HG03571 (cell line): ENCODE results near the gene UPF2.
"Not testable (repeated sequence)": the region's sequence is repeated elsewhere in the genome, so short reads cannot be mapped to it uniquely, and the experiment has no call there.

Experiments used
- ATAC-seq: cut with Tn5 transposase; IDR thresholded peaks from one replicate; pipeline ENCODE4 v1.9.1; 2021; ENCODE audit not compliant: unreplicated experiment

UPF2 gene, protein sequence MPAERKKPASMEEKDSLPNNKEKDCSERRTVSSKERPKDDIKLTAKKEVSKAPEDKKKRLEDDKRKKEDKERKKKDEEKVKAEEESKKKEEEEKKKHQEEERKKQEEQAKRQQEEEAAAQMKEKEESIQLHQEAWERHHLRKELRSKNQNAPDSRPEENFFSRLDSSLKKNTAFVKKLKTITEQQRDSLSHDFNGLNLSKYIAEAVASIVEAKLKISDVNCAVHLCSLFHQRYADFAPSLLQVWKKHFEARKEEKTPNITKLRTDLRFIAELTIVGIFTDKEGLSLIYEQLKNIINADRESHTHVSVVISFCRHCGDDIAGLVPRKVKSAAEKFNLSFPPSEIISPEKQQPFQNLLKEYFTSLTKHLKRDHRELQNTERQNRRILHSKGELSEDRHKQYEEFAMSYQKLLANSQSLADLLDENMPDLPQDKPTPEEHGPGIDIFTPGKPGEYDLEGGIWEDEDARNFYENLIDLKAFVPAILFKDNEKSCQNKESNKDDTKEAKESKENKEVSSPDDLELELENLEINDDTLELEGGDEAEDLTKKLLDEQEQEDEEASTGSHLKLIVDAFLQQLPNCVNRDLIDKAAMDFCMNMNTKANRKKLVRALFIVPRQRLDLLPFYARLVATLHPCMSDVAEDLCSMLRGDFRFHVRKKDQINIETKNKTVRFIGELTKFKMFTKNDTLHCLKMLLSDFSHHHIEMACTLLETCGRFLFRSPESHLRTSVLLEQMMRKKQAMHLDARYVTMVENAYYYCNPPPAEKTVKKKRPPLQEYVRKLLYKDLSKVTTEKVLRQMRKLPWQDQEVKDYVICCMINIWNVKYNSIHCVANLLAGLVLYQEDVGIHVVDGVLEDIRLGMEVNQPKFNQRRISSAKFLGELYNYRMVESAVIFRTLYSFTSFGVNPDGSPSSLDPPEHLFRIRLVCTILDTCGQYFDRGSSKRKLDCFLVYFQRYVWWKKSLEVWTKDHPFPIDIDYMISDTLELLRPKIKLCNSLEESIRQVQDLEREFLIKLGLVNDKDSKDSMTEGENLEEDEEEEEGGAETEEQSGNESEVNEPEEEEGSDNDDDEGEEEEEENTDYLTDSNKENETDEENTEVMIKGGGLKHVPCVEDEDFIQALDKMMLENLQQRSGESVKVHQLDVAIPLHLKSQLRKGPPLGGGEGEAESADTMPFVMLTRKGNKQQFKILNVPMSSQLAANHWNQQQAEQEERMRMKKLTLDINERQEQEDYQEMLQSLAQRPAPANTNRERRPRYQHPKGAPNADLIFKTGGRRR

DNA sequence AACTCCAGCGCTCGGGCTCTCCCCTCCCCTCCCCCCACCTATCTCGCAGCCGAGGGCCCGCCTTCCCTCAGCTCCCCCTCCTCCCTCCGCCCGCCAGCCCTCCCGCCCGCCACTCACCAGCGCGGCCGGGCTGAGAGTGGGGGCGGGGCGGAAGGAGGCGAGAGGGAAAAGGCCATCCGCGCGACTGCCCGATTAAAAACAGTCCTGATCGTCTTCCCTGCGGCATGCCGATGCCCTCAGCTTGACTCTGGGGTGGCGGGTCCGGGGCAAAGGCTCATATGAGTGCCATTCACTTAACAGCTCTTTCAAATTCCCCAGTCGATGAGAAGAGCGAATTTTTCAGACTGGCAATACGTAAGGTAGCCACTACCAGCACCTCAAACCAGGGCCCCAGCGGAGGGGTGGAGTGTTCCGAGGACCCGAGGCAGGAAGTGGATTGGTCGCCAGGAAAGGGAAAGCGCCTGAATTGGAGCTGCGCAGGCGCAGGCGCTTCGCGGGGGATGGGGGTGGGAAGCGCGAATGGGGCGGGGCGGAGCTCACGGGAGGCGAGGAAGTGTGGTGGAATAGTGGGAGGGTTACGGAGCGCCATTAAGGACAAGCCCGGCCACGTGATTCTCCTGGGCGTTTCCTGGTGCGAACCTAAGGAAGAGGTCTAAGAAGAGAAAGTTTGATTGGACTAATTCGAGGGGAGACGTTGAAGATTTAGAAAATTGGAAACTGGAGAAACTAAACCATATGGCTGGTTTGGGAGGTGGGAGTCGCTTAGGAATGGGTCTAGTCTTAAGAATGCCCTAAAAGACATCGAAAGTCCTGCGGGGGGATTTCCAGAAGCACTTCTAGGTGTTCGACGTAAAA lies at the start of gene UPF2:
TSS of gene UPF2 (minus strand) at position 13 of the 855 bp plus-strand sequence. CDS start 7,386 bp downstream, outside the sequence.
- ATAC-seq: peak; percentile 57

DNA sequence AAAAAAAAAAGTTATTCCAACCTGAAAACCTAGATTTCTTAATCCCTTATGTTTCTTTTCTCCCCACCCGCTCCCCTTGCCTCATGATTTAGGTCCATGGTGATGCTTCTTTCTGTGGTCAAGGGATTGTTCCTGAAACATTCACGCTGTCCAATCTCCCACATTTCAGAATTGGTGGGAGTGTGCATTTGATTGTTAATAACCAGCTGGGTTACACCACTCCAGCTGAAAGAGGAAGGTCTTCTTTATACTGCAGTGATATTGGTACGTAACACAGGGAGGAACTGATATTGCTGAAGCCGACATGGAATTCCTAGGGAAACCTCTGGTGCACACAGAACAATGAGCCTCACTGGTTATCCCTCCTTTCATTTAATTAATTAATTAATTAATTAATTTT lies 48.8 kb upstream of the UPF2 start:
- no peak for ATAC-seq

DNA sequence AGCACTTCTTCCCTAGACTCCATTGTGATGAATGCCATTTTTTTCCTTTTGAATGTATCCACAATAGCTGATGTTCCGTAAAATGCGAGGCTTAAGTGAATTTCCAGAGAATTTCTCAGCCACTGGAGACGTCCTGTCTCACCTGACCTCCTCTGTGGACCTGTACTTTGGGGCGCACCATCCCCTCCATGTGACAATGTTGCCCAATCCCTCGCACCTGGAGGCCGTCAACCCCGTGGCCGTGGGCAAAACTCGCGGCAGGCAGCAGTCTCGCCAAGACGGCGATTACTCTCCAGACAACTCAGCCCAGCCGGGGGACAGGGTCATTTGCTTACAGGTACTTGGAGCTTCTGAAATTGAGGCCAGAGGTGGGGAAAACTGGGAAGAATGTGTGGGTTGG lies 46.3 kb upstream of the UPF2 start:
- ATAC-seq: no peak

DNA sequence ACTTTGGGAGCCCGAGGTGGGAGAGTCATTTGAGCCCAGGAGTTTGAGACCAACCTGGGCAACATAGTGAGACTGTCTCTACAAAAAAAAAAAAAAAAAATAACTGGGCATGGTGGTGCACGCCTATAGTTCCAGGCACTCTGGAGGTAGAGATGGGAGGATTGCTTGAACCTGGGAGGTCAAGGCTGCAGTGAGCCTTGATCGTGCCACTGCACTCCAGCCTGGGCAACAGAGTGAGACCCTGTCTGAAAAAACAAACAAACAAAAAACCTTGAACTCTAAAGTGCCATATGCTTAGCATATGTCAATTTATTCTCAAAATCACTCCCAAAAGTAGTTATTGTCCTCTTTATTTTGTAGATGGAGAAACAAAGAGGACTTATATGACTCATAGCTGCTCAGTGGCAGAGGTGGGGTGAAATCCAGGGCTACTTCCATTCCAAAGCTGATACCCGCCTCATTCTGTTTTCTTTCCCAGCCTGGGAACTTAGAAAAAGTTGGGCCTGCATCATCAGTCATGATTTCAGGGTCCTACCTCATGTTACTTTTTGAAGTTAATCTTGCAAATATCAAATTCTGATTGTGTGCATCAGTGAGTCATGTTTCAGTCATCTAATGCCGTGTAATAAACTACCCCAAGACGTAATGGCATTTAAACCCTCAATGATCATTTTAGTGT lies 39.4 kb upstream of the UPF2 start:
- ATAC-seq: no peak

DNA sequence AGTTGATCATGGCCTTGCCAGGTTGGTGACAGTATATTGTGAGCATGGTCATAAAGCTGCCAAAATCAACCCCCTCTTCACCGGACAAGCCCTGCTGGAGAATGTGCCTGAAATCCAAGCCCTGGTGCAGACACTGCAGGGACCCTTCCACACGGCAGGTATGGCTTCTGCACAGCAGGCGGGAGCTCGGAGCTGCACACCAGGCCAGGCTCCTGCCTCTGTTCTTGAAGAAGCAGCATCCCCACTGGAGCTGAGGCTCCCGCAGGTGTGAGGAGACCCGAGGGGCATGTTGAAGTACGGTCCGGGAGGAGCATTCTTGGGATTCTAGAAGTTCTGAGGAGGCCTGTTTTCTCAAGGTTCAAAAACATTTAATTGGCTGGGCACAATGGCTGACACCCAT lies 38.9 kb upstream of the UPF2 start:
- no peak for ATAC-seq

DNA sequence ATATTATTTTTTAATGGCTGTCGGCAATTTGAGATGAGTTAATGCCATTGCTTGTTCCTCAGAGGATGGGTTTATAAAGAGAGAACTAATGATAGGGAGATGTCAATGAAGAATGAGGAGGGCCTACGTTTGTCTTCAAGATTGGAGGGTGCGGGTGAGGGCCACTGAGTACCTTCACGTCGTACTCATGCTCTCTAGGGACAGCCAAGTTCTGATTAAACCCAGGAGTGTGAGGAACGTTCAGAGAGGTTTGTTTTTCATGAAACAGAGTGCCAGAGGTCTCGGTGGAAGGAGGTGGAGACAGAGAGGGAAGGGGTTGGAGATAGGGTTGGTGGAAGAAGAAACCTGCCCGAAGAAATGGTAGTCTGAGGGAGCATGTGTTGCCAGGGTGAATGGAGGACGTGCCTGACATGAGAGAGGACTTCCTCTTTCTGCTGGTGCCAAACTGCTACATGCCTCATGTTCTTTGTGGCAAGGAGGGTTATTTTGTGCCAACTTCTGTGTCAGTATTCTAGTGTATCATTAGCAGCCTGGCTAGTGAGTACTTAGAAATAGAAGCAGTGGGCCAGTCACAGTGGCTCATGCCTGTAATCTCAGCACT lies 35.1 kb upstream of the UPF2 start:
- ATAC-seq: no peak

DNA sequence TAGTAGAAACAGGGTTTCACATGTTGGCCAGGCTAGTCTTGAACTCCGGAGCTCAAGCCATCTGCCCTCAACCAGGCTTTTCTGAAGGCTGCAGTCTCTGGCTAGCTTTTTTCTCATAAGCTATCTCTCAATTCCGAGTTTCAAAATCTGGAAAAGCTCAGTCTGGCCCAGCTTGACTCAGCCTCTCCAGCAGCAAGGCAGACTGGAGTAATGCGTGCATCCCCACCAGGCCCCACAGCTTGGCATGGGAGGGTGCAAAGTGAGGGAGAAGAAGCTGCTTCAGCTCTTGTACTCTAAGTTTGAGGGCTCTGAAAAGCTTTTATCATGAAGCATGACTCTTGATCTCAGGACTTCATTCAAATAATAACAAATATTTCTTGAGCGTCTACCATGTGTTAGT lies 30.9 kb upstream of the UPF2 start:
- ATAC-seq: no peak

DNA sequence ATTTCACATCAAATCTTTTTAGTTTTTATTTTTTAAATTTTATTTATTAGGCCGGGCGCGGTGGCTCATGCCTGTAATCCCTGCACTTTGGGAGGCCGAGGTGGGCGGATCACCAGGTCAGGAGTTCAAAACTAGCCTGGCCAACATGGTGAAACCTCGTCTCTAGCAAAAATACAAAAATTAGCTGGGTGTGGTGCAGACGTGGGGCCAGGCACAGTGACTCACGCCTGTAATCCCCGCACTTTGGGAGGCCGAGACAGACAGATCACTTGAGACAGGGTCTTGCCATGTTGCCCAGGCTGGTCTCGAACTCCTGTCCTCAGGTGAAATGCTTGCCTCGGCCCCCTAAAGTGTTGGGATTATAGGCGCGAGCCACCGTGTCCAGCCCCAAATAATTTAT lies 28.8 kb upstream of the UPF2 start:
- not testable (repeated sequence) for ATAC-seq

DNA sequence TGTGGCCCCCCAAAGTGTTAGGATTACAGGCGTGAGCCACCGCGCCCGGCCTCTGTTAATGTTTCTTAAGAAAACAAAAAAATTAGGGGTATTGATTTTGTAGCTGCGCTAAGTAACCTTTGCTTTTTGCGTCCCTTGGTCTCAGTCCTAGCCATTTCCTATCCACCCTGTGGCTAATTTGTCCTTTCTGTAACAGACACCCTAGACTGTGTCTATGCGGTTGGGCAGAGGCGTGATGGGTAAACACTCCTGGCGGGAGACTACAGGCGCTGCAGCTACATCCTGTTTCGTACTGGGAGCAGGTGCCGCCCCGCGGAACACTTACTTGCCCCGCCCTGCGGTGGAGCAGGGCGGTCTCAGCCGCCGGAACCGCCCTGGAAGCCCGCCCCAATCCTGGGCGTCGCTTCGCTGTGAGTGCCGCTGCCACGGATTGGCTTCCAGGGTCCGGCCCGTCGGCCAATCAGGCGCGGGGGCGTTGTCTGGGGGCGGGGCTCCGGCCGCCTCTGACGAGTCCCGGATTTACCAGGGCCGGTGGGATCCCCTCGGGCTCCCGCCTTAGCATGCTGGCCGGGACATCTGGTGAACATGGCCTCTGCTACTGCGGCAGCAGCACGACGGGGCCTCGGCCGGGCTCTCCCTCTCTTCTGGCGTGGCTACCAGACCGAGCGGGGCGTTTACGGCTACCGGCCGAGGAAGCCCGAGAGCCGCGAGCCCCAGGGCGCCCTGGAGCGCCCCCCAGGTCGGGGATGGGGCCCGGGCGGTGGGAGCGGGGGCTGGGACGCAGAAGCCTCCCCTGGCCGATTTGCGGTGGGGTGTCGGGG lies 26.1 kb upstream of the UPF2 start, which contains the start of gene DHTKD1:
TSS of gene DHTKD1 (plus strand) at position 506 of the 821 bp plus-strand sequence. CDS start at position 586, 80 bp downstream.
- ATAC-seq: peak; percentile 97

DNA sequence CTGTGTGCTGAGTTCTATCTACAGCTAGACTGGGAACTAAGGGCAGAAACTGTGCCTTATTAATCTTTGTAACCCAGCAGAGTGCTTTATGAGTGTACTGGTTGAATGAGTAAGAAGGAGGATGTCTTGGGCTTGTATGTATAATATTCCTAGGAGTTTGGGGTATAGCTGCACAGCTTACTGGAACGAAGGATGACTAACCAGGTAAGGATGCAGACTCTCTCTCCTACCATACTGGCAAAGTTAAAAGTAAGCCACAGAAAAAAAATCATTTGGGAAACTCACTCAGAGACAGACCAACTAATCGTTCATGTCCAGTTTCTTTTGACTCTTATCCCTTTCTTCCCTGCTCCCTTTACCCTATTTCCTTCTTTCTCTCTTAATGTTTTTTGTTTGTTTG lies 24.7 kb upstream of the UPF2 start:
- ATAC-seq: no peak

DNA sequence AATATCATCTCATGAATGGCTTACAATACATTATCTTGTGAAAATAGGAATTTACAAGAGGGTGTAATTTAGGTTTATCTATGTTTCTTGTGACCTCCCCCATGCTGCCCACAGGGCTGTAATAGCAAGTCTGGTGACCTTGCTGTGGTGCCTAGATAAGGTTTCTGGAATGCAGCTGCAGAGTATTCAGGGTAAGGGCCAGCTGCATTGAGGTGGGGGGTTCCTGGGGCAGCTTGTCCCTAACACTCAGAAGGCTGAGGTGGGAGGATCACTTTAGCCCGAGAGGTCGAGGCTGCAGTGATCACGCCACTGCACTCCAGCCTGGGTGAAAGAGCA lies 20.8 kb upstream of the UPF2 start:
- no peak for ATAC-seq

DNA sequence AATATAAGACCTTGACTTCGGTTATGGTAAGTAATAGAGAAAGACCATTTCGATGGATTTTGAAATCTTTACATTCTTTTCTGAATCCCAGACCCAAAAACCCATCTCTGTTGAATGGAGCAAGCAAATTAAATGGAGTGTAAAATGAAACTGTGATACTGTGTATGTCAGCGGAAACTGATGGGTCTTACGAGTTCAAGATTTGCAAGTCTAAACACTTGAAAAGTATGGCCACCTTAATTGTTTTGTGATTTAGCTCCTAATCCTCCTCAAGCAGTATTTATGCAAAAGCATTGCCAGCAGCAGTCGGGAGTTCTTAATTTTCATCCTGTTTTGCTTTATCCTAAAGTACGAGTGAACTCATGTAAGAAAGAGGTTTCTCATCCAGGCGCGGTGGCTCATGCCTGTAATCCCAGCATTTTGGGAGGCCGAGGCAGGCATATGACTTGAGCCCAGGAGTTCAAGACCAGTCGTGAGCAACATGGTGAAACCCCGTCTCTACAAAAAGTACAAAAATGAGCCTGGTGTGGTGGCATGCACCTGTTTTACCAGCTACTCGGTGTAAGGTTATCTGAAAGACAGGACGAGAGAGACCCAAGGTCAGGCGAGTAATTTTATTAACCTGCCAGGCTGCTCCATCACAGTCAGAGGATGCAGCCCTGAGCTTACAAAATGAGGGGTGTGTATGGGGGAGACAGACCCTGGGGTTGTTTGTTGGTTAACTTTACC lies 20.3 kb upstream of the UPF2 start:
- no peak for ATAC-seq

DNA sequence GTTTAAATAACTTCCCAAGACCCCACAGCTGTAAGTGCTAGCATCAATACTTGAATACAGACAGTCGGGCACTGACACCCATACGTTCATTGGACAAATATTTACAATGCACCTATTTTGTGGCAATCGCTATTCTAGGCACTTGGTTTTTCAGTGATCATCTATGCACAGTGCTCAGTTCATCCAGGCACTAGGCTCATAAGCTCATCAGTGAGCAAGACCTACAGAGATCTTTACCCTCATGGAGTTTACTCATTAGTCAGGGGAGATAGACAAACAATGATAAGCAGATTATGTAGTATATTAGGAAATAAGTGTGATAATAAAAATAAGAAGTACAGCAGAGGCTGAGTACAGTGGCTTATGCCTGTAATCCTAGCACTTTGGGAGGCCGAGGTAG lies 18.5 kb upstream of the UPF2 start:
- no peak for ATAC-seq

DNA sequence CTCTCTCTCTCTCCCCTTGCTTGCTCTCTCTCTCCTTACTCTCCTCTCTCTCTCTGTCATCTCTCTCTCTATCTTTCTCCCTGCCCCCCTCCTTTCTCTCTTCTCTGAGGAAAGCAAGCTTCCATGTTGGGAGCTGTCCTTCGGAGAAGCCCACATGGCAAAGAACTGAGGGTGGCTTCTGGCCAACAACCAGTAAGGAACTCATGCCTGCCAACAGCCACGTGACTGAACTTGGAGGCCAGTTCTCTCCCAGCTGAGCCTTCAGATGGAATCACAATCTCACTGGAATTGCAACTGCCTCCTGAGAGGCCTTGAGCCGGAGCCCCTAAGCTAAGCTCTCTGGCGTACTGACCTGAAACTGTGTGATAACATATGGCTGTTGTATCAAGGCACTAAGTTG lies 14.1 kb upstream of the UPF2 start:
- ATAC-seq: no peak

DNA sequence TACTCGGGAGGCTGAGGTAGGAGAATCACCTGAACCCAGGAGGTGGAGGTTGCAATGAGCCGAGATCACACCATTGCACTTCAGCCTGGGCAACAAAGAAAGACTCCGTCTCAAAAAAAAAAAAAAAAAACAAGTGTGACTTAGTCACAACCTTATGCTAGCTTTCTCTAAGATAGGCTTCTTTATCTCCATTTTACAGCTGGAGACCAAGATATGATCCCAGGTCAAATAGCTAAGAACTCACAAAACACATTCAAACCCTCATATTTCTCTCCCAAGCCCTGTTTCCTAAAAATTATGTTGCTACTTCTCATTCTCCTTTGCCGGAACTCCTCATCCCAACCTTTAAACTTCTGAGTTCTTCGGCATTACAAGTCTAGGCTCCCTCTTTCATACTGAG lies 13.1 kb upstream of the UPF2 start:
- no peak for ATAC-seq

DNA sequence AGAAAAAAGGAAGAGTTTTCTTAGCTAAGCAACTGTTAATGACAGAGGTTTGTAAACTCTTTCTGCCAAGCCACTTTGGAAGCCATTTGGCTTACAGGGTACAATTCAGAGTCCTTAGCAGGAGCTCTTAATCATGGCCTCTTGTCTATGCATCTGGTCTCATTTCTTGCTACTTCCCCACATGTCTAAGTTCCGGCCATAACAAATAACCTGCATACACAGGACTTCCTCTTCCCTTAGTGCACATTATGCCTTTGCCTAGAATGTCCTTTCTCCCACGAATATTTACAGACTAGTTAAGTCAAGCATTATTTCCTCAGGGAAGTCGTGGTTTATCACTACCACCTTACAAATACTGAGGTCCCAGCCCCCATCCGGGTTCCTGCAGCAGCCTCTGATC lies 8.6 kb upstream of the UPF2 start:
- no peak for ATAC-seq

DNA sequence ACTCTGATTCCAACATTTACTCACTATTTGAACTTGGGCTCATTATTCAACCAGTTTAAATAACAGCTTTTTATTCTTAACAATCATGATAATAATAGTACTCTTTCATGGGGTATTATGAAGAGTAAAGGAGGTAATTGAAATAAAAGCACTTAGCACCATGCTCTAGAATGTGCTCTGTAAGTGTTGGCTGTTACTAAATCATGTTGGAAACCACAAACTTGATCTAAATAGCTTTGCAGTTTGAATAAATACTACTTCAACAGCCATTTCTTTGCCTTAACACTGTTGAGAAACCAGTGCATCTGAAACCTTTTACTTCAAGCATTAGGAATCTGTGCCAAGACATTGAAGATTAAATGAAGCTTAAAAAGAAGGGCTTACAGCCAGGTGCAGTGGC lies 7.9 kb upstream of the UPF2 start:
- ATAC-seq: no peak

DNA sequence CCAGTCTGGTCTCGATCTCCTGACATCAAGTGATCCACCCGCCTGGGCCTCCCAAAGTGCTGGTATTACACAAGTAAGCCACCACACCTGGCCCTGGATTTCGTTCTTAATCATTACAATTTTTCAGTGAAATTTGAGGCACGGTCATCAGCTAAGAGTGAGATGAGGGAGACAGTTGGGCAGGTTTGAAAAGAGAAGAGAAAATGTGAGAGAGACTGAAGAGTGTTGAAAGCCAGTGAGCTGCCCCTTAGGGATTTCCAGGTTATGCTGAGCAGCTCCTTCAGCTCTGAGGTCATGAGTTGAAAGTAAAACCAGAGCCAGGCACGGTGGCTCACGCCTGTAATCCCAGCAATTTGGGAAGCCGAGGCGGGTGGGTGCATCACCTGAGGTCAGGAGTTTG lies 5.9 kb upstream of the UPF2 start:
- no peak for ATAC-seq
